A549 (cell line): ENCODE results near the gene PDE8A. TPM values are rescaled to one million over a fixed set of nuclear protein-coding genes. Genes with fewer than 3 reads are reported as not detected.

Experiments used
- ATAC-seq, 2 experiments: fragments of 200-7000 bp in 1 of 2; fragments of >200 bp in 1 of 2; cut with Nextera tagmentation in 1 of 2; cut with Tn5 transposase in 1 of 2; 3 replicates each; pipeline versions ENCODE4 v1.8.0 to v1.9.1; 2018 to 2020; ENCODE audit warnings: mild to moderate bottlenecking in 1 of 2, moderate library complexity in 1 of 2
- CTCF ChIA-PET: fragments of 300-600 bp; sonication (Branson Sonifier 250); formaldehyde crosslinking; extraction: SDS; loops from one replicate; lab custom pipeline; 2021; ENCODE audit warnings: antibody characterized with exemption, inconsistent platforms; lab: Yijun Ruan, JAX
- POLR2A ChIA-PET: fragments of 350-600 bp; formaldehyde crosslinking; extraction: SDS; loops from one replicate; lab custom pipeline; 2021; ENCODE audit warnings: antibody characterized with exemption, inconsistent platforms; lab: Yijun Ruan, JAX
- DNase-seq, 2 experiments: peaks; one replicate each; pipeline versions ENCODE4 v3.0.0 to v3.0.0-alpha.2; 2011 to 2016; ENCODE audit warnings: low read depth in 1 of 2, low spot score in 1 of 2
- FAIRE-seq: peaks from 2 replicates; lab custom pipeline; 2011; peaks lifted over from hg19 to GRCh38; lab: Jason Lieb, UNC
- H3K27ac ChIP-seq, 2 experiments: fragments of >200 bp; sonication (Bioruptor Twin); formaldehyde crosslinking; 3 replicates each; pipeline ENCODE4 v1.5.1; 2016 to 2017
- H3K4me1 ChIP-seq: fragments of >200 bp; sonication (Bioruptor Twin); formaldehyde crosslinking; 3 replicates; pipeline ENCODE4 v1.6.1; 2016
- H3K4me2 ChIP-seq: fragments of >200 bp; sonication (Bioruptor Twin); formaldehyde crosslinking; 3 replicates; pipeline ENCODE4 v1.6.1; 2016
- H3K4me3 ChIP-seq: fragments of >200 bp; sonication (Bioruptor Twin); formaldehyde crosslinking; 3 replicates; pipeline ENCODE4 v1.5.1; 2016
- H3K9me3 ChIP-seq: fragments of >200 bp; sonication (Bioruptor Twin); formaldehyde crosslinking; 3 replicates; pipeline ENCODE4 v1.6.1; 2016
- CBX8 ChIP-seq: fragments of 200-600 bp; sonication (generic); IDR thresholded peaks from 2 replicates; pipeline ENCODE4 v1.6.1; 2016
- CEBPB ChIP-seq, 2 experiments: fragments of >200 bp in 1 of 2; sonication (Bioruptor Twin) in 1 of 2; formaldehyde crosslinking in 1 of 2; IDR thresholded peaks; 2 replicates each; pipeline ENCODE4 v1.6.1; 2012 to 2016
- EP300 ChIP-seq, 2 experiments: fragments of >200 bp; sonication (Bioruptor Twin); formaldehyde crosslinking; IDR thresholded peaks; 2 replicates in 1 of 2; 3 replicates in 1 of 2; pipeline ENCODE4 v1.6.1; 2016 to 2017
- FOSB ChIP-seq: fragments of 250-450 bp; sonication (Bioruptor Pico); IDR thresholded peaks from 2 replicates; pipeline ENCODE4 v1.5.0; 2020; ENCODE audit warnings: mild to moderate bottlenecking, moderate library complexity
- FOSL2 ChIP-seq, 2 experiments: fragments of 450-650 bp in 1 of 2; fragments of >200 bp in 1 of 2; sonication (Bioruptor Twin) in 1 of 2; formaldehyde crosslinking; IDR thresholded peaks; 2 replicates each; pipeline versions ENCODE4 v1.5.0 to v1.6.1; 2016 to 2020; ENCODE audit warnings: mild to moderate bottlenecking in 1 of 2, moderate library complexity in 1 of 2
- HDAC2 ChIP-seq: fragments of 200-600 bp; sonication (generic); IDR thresholded peaks from 2 replicates; pipeline ENCODE4 v1.6.1; 2016
- MAZ ChIP-seq: fragments of 150-350 bp; IDR thresholded peaks from 2 replicates; pipeline ENCODE4 v1.6.1; 2014; ENCODE audit warnings: antibody characterized with exemption, low read depth, low read length, borderline replicate concordance
- MYC ChIP-seq: IDR thresholded peaks from 2 replicates; pipeline ENCODE4 v1.6.1; 2012; ENCODE audit warnings: mild to moderate bottlenecking, inconsistent platforms, low read length, improper control_type of control experiment, borderline replicate concordance
- NFE2L2 ChIP-seq: fragments of 150-350 bp; conservative IDR thresholded peaks from 2 replicates; pipeline ENCODE4 v1.6.1; 2014; ENCODE audit warnings: low read length
- NPAS2 ChIP-seq: fragments of 250-450 bp; sonication (Bioruptor Pico); IDR thresholded peaks from 2 replicates; pipeline ENCODE4 v1.8.0; 2022; ENCODE audit warnings: mild to moderate bottlenecking, moderate library complexity, borderline replicate concordance
- PHF8 ChIP-seq: fragments of 200-600 bp; sonication (generic); IDR thresholded peaks from 2 replicates; pipeline ENCODE4 v1.6.1; 2016; ENCODE audit warnings: low read depth, mild to moderate bottlenecking, antibody characterized with exemption, moderate library complexity, borderline replicate concordance
- POLR2A ChIP-seq: IDR thresholded peaks from 2 replicates; pipeline ENCODE4 v1.6.1; 2012; ENCODE audit warnings: mild to moderate bottlenecking, low read length
- POLR2AphosphoS2 ChIP-seq: conservative IDR thresholded peaks from 2 replicates; pipeline ENCODE4 v1.6.1; 2012; ENCODE audit warnings: low read length, improper control_type of control experiment, inconsistent platforms
- RAD21 ChIP-seq, 2 experiments: fragments of >200 bp in 1 of 2; sonication (Bioruptor Twin) in 1 of 2; formaldehyde crosslinking in 1 of 2; IDR thresholded peaks in 1 of 2; conservative IDR thresholded peaks in 1 of 2; 2 replicates in 1 of 2; 3 replicates in 1 of 2; pipeline ENCODE4 v1.6.1; 2012 to 2018; ENCODE audit warnings: inconsistent platforms in 1 of 2
- RARB ChIP-seq: fragments of 250-450 bp; sonication (Bioruptor Pico); IDR thresholded peaks from 2 replicates; pipeline ENCODE4 v1.8.0; 2021; ENCODE audit warnings: mild to moderate bottlenecking, moderate library complexity
- RFX5 ChIP-seq: fragments of 450-650 bp; IDR thresholded peaks from 2 replicates; pipeline ENCODE4 v1.7.1; 2014; ENCODE audit warnings: antibody characterized with exemption, mild to moderate bottlenecking, moderate library complexity
- TP53 ChIP-seq: fragments of 250-450 bp; sonication (Bioruptor Pico); IDR thresholded peaks from 2 replicates; pipeline ENCODE4 v1.5.0; 2021; ENCODE audit warnings: mild to moderate bottlenecking, moderate library complexity
- ZC3H11A ChIP-seq: fragments of 450-650 bp; IDR thresholded peaks from 2 replicates; pipeline ENCODE4 v1.6.1; 2014; ENCODE audit warnings: antibody characterized with exemption, mild to moderate bottlenecking
- ZFP36 ChIP-seq: fragments of 450-650 bp; IDR thresholded peaks from 2 replicates; pipeline ENCODE4 v1.6.1; 2014; ENCODE audit warnings: borderline replicate concordance; ENCODE audit not compliant: partially characterized antibody
- WGBS: methylation state at CpG from one replicate; pipeline ENCODE4 v1.1.6; 2017; ENCODE audit errors: missing lambda C conversion rate; 5-methylcytosine and 5-hydroxymethylcytosine counted together
- polyA plus RNA-seq, 4 experiments: library from polyadenylated mRNA; depleted of rRNA in 3 of 4; stranded (reverse); fragments of >200 nt; fragmentation: RNase III in 1 of 4; extraction: RNeasy Plus Mini Kit Qiagen cat#74134 plus additional on column Dnase treatment in 1 of 4; gene quantifications; 2 replicates in 3 of 4; 3 replicates in 1 of 4; pipeline ENCODE4 v1.2.3, GENCODE V29; 2011 to 2017
- TF ChIP-seq, protein P1 (sequence below): fragments of 250-450 bp; sonication (Bioruptor Pico); IDR thresholded peaks from 2 replicates; pipeline ENCODE4 v1.5.0; 2021; ENCODE audit warnings: mild to moderate bottlenecking, moderate library complexity, borderline replicate concordance
- TF ChIP-seq, protein P2 (sequence below): fragments of >200 bp; sonication (Bioruptor Twin); formaldehyde crosslinking; IDR thresholded peaks from 2 replicates; pipeline ENCODE4 v1.6.1; 2016
- TF ChIP-seq, protein P3 (sequence below): fragments of 200-600 bp; sonication (generic); IDR thresholded peaks from 2 replicates; pipeline ENCODE4 v1.6.1; 2016; ENCODE audit warnings: antibody characterized with exemption, mild to moderate bottlenecking, moderate library complexity
- TF ChIP-seq, protein P4 (sequence below): fragments of 450-650 bp; IDR thresholded peaks from 2 replicates; pipeline ENCODE4 v1.6.1; 2014; ENCODE audit warnings: antibody characterized with exemption
- TF ChIP-seq, protein P5 (sequence below): fragments of >200 bp; sonication (Bioruptor Twin); formaldehyde crosslinking; IDR thresholded peaks from 3 replicates; pipeline ENCODE4 v1.5.1; 2016

The PDE8A gene
- polyA plus RNA-seq, 2 of the 4 experiments (the other 2 are of a cell fraction): 45.3 to 204 TPM

DNA sequence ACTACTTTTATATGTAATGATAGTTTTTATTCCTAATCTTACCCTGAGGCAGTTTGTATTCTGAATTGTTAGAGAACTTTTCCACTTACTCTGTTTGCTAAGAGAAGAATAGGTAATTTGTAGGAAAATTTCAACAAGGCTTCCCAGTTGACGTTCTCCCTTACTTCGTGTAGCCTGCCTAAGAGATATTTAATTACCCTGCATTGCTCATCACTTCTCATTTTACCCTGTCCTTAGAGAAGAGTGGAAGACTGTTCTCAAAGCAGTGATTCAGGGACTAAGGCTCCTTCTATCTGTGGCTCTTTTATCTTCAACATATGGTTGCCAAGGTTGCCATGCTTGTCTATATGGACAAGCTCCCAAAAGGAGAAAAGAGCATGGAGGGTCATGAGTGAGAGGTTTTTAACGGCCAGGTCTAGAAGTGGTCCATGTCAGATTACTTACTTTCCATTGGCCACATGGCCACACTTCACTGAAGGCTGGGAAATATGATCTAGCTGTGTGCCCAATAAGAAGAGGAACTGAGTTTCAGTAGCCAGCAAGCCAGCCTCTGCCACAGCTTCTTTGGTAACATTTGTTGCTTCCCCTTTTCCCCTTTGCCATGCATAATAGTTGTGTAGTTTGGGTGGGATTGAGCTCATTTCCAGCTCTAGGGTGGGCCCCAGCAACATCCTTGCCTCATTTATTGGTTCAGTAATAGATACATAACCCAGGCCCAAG lies 22.1 kb downstream of the PDE8A start (continued):
- TF ChIP-seq, protein P1, sequence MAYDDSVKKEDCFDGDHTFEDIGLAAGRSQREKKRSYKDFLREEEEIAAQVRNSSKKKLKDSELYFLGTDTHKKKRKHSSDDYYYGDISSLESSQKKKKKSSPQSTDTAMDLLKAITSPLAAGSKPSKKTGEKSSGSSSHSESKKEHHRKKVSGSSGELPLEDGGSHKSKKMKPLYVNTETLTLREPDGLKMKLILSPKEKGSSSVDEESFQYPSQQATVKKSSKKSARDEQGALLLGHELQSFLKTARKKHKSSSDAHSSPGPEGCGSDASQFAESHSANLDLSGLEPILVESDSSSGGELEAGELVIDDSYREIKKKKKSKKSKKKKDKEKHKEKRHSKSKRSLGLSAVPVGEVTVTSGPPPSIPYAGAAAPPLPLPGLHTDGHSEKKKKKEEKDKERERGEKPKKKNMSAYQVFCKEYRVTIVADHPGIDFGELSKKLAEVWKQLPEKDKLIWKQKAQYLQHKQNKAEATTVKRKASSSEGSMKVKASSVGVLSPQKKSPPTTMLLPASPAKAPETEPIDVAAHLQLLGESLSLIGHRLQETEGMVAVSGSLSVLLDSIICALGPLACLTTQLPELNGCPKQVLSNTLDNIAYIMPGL (CRISPR knock-in tag): no peak
- no peak for TF ChIP-seq MAZ
- TF ChIP-seq, protein P2, sequence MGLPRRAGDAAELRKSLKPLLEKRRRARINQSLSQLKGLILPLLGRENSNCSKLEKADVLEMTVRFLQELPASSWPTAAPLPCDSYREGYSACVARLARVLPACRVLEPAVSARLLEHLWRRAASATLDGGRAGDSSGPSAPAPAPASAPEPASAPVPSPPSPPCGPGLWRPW: no peak
- no peak for TF ChIP-seq NPAS2 (CRISPR knock-in tag)
- no peak for TF ChIP-seq FOSB (CRISPR knock-in tag)
- TF ChIP-seq HDAC2: no peak
- TF ChIP-seq CEBPB (IDR thresholded peaks at IDR 0.05): no peak
- TF ChIP-seq, all 56 proteins: peak for 0

DNA sequence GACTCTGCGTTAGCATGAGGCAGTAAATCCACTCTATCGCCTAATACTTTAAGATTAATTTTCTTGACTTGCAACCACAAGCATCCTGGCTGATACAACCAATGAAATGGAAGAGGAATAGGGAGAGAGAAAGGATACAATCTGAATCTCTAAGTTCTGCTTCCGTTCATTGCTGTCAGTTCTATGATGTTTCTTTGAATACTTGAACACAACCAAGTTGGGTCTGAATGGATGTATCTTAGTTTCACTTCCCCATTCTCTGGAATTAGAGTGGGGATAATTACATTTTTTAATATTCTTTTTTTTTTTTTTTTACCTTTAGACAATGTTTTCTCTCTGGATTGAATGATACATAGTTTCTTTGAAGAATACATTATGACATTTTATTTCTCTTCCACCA lies 22.9 kb downstream of the PDE8A start:
- WGBS: 97% methylated on average over 3 of the region's 3 CpGs
- Histone ChIP-seq H3K27ac (no peak overlapping the region), H3K4me3 (no peak overlapping the region), H3K4me2 (no peak overlapping the region), H3K9me3 (no peaks in the 10 kb centered on the region), H3K4me1 (peaks cover 66% of the 10 kb centered on the region)
- DNase-seq (no peak), ATAC-seq (no peak)
- CTCF ChIA-PET: interaction anchor here (0.8 to 1.6 kb wide), 5 partner anchors 10 to 164 kb away, joined by 3 to 5 read pairs (median 3); no protein-coding TSS in a partner anchor
- no peak for TF ChIP-seq FOSL2 (IDR thresholded peaks at IDR 0.05)
- TF ChIP-seq FOSL2 (CRISPR knock-in tag; IDR thresholded peaks at IDR 0.05): no peak
- TF ChIP-seq, protein P1 (CRISPR knock-in tag): no peak
- no peak for TF ChIP-seq RARB (CRISPR knock-in tag)
- TF ChIP-seq RAD21 (conservative IDR thresholded peaks at IDR 0.05 in 1 of 2, IDR thresholded peaks at IDR 0.05 in 1 of 2): no peak
- TF ChIP-seq, protein P3, sequence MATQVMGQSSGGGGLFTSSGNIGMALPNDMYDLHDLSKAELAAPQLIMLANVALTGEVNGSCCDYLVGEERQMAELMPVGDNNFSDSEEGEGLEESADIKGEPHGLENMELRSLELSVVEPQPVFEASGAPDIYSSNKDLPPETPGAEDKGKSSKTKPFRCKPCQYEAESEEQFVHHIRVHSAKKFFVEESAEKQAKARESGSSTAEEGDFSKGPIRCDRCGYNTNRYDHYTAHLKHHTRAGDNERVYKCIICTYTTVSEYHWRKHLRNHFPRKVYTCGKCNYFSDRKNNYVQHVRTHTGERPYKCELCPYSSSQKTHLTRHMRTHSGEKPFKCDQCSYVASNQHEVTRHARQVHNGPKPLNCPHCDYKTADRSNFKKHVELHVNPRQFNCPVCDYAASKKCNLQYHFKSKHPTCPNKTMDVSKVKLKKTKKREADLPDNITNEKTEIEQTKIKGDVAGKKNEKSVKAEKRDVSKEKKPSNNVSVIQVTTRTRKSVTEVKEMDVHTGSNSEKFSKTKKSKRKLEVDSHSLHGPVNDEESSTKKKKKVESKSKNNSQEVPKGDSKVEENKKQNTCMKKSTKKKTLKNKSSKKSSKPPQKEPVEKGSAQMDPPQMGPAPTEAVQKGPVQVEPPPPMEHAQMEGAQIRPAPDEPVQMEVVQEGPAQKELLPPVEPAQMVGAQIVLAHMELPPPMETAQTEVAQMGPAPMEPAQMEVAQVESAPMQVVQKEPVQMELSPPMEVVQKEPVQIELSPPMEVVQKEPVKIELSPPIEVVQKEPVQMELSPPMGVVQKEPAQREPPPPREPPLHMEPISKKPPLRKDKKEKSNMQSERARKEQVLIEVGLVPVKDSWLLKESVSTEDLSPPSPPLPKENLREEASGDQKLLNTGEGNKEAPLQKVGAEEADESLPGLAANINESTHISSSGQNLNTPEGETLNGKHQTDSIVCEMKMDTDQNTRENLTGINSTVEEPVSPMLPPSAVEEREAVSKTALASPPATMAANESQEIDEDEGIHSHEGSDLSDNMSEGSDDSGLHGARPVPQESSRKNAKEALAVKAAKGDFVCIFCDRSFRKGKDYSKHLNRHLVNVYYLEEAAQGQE: no peak
- TF ChIP-seq, protein P4, sequence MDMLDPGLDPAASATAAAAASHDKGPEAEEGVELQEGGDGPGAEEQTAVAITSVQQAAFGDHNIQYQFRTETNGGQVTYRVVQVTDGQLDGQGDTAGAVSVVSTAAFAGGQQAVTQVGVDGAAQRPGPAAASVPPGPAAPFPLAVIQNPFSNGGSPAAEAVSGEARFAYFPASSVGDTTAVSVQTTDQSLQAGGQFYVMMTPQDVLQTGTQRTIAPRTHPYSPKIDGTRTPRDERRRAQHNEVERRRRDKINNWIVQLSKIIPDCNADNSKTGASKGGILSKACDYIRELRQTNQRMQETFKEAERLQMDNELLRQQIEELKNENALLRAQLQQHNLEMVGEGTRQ: no peak
- no peak for TF ChIP-seq MYC
- TF ChIP-seq, protein P5, sequence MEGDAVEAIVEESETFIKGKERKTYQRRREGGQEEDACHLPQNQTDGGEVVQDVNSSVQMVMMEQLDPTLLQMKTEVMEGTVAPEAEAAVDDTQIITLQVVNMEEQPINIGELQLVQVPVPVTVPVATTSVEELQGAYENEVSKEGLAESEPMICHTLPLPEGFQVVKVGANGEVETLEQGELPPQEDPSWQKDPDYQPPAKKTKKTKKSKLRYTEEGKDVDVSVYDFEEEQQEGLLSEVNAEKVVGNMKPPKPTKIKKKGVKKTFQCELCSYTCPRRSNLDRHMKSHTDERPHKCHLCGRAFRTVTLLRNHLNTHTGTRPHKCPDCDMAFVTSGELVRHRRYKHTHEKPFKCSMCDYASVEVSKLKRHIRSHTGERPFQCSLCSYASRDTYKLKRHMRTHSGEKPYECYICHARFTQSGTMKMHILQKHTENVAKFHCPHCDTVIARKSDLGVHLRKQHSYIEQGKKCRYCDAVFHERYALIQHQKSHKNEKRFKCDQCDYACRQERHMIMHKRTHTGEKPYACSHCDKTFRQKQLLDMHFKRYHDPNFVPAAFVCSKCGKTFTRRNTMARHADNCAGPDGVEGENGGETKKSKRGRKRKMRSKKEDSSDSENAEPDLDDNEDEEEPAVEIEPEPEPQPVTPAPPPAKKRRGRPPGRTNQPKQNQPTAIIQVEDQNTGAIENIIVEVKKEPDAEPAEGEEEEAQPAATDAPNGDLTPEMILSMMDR: no peak
- TF ChIP-seq POLR2A: no peak
- TF ChIP-seq ZFP36: no peak
- no peak for TF ChIP-seq PHF8
- no peak for TF ChIP-seq EP300 (IDR thresholded peaks at IDR 0.05)
- TF ChIP-seq ZC3H11A: no peak
- TF ChIP-seq RFX5: no peak
- TF ChIP-seq NFE2L2: no peak
- TF ChIP-seq FOSB (CRISPR knock-in tag): no peak
- no peak for TF ChIP-seq CEBPB (IDR thresholded peaks at IDR 0.05)
- TF ChIP-seq TP53: no peak
- no peak for TF ChIP-seq POLR2AphosphoS2
- no peak for TF ChIP-seq CBX8
- TF ChIP-seq, all 56 proteins: peak for 0
- POLR2A ChIA-PET: no interaction called here
- FAIRE-seq: no peak
